Measurements from ENCODE around the gene FARP1. TPM values are rescaled to one million over a fixed set of nuclear protein-coding genes. Genes with fewer than 3 reads are reported as not detected.
"Not testable (repeated sequence)": the region's sequence is repeated elsewhere in the genome, so short reads cannot be mapped to it uniquely, and the experiment has no call there.

Gene FARP1
- total RNA-seq, 4 donors from 2014 or later: 1.5 to 10.3 (median 6.4) TPM

- WGBS, 2 donors: 68 to 71% methylated on average over 3 of the region's 3 CpGs
- Histone ChIP-seq H3K27ac (no peak overlapping the region), H3K4me3 (no peak overlapping the region), H3K27me3 (no peaks in the 10 kb centered on the region), H3K9me3 (no peaks in the 10 kb centered on the region), H3K4me1 (no peaks in the 10 kb centered on the region), H3K36me3 (no peaks in the 10 kb centered on the region)
- no peak for DNase-seq
- intact Hi-C loops (cut with DNase I): no loop called here
- TF ChIP-seq POLR2A (IDR thresholded peaks at IDR 0.05) (no peak), CTCF (IDR thresholded peaks at IDR 0.05) (no peak)
Observed at GRCh38 chr13:98228661-98229341, 85.9 kb downstream of the FARP1 start.

- WGBS, 2 donors: 89 to 90% methylated on average over 4 of the region's 4 CpGs
- H3K9me3 ChIP-seq; H3K4me1 ChIP-seq; DNase-seq; intact Hi-C loops (cut with DNase I); H3K27ac ChIP-seq; H3K27me3 ChIP-seq; H3K36me3 ChIP-seq; H3K4me3 ChIP-seq: not testable (repeated sequence)
Observed at GRCh38 chr13:98230762-98231161, 87.9 kb downstream of the FARP1 start.

- H3K4me1 ChIP-seq: no peaks in the 10 kb centered on the region
- H3K36me3 ChIP-seq: no peaks in the 10 kb centered on the region
- TF ChIP-seq CTCF (IDR thresholded peaks at IDR 0.05) (no peak), POLR2A (IDR thresholded peaks at IDR 0.05) (no peak)
- WGBS, 2 donors: 92 to 96% methylated on average over 4 of the region's 4 CpGs
- intact Hi-C loops (cut with DNase I): no loop called here
- H3K4me3 ChIP-seq: no peak overlapping the region
- no peak for DNase-seq
- H3K9me3 ChIP-seq: no peaks in the 10 kb centered on the region
- no peak overlapping the region for H3K27ac ChIP-seq
- H3K27me3 ChIP-seq: no peaks in the 10 kb centered on the region
Observed at GRCh38 chr13:98232456-98232855, 89.6 kb downstream of the FARP1 start.

- Histone ChIP-seq H3K9me3 (no peaks in the 10 kb centered on the region), H3K4me3 (no peak overlapping the region), H3K27ac (no peak overlapping the region), H3K36me3 (no peaks in the 10 kb centered on the region), H3K27me3 (no peaks in the 10 kb centered on the region), H3K4me1 (no peaks in the 10 kb centered on the region)
- DNase-seq: no peak
- WGBS, 2 donors: 80% methylated on average over 1 to 2 of the region's 2 CpGs
- TF ChIP-seq CTCF (IDR thresholded peaks at IDR 0.05): no peak
- TF ChIP-seq POLR2A (IDR thresholded peaks at IDR 0.05): no peak
- intact Hi-C loops (cut with DNase I): no loop called here
Observed at GRCh38 chr13:98233127-98233526, 90.2 kb downstream of the FARP1 start.

GRCh38 chr13:98234348-98234747, 91.5 kb downstream of the FARP1 start:
- H3K27me3 ChIP-seq: no peaks in the 10 kb centered on the region
- H3K4me3 ChIP-seq: no peak overlapping the region
- TF ChIP-seq CTCF (IDR thresholded peaks at IDR 0.05) (no peak), POLR2A (IDR thresholded peaks at IDR 0.05) (no peak)
- no peaks in the 10 kb centered on the region for H3K36me3 ChIP-seq
- no peak overlapping the region for H3K27ac ChIP-seq
- no peaks in the 10 kb centered on the region for H3K4me1 ChIP-seq
- intact Hi-C loops (cut with DNase I): no loop called here
- whole genome bisulfite sequencing, 2 donors: 71 to 88% methylated on average over 1 of the region's 1 CpG
- no peaks in the 10 kb centered on the region for H3K9me3 ChIP-seq
- DNase-seq: no peak

- Histone ChIP-seq H3K4me3 (no peak overlapping the region), H3K4me1 (no peaks in the 10 kb centered on the region), H3K27me3 (no peaks in the 10 kb centered on the region), H3K36me3 (no peaks in the 10 kb centered on the region), H3K9me3 (no peaks in the 10 kb centered on the region), H3K27ac (no peak overlapping the region)
- WGBS, 2 donors: 87% methylated on average over 6 of the region's 6 CpGs
- intact Hi-C loops (cut with DNase I): no loop called here
- DNase-seq: no peak
- no peak for TF ChIP-seq CTCF (IDR thresholded peaks at IDR 0.05)
Observed at GRCh38 chr13:98236197-98236596, 93.3 kb downstream of the FARP1 start.
